ENCODE results near the gene GPR21.

Gene GPR21

DNA sequence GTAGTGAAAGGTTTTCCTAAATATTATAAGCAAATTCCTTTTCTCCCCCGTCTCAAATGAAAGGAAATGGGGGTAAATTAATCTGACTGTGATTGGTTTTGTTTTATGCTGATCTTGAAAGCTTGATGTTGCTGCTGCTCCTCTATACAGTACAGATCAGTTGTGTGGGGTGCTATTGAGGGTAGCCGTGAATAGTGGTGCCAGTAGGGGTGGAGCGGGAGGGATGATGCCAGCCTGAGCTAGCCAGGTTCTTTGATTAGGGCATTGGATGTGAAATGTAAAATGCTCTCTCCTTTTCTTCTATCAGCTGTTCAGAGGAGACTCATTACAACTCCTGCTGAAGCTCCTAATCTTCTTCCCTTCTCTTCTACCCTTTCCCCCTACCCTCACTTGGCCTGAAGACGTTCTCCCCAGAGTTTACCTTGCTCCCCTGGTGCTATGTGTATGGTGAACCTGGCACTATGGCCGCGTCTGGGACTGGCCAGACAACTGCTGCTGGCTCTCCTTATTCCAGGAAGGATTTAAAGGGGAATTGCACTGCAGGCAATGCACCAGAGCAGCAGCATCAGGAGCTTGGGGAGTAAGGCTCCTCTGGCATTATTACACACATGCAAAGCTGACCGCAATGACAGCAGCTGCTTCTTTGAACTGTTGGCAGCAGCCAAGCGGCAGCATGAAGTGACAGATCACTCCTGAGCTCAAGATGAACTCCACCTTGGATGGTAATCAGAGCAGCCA, 566 bp downstream of the GPR21 start:
- DNase-seq (ENCODE audit: low spot score) = no peak

DNA sequence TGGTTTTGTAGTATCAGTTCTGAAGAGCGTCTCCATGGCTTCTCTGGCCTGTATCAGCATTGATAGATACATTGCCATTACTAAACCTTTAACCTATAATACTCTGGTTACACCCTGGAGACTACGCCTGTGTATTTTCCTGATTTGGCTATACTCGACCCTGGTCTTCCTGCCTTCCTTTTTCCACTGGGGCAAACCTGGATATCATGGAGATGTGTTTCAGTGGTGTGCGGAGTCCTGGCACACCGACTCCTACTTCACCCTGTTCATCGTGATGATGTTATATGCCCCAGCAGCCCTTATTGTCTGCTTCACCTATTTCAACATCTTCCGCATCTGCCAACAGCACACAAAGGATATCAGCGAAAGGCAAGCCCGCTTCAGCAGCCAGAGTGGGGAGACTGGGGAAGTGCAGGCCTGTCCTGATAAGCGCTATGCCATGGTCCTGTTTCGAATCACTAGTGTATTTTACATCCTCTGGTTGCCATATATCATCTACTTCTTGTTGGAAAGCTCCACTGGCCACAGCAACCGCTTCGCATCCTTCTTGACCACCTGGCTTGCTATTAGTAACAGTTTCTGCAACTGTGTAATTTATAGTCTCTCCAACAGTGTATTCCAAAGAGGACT, 1.5 kb downstream of the GPR21 start:
- no peak for DNase-seq (ENCODE audit: low spot score)

DNA sequence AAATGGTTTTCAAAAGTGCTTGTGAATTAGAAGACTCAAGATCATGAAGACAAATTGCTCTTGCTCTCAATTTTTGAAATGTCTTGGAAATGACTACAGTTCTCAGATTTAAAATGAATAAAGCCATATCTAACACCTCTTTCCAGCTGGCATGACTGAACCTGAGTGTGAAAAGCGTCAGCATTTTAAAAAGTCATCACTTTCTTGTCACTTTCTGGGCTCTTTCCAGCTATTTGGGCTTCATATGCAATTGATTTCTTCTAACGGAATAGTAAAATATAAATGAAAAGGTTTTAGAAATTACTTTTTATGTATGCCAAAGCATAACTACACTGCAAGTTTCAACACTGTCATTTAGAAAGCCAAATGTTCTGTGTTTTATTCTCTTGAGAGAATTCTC, 2.3 kb downstream of the GPR21 start:
- DNase-seq (ENCODE audit: low spot score) = no peak

DNA sequence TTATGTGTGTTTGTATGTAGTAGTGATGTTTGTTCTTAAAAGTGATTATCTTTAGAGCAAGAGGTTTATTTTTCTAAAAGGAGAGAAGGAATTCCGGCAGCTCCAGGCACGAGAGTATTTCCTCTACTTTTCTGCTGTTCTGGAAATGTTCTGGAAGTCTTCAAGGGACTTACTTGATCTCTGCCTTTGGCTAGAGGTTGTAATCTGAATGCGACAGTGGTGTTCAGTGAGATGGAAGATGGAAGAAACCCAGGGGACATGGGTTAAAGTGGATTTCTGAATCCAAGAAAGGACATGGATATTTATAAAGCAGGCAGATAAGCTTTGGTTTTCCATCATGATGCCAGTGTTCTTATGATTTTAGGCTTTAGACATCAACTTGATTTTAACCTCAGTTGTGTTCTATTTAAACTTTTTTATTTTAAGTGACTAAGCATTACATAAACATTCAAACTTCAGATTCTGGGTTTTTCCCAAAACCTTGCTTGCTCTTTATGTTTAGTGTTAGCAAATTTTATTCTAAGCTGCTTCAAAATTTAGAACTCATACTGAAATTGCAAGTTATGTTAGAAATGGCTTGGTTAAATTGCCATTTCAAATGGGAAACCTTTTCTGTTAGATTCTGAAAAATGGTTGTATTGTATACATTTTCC, 3.6 kb downstream of the GPR21 start:
- no peak for DNase-seq (ENCODE audit: low spot score)

DNA sequence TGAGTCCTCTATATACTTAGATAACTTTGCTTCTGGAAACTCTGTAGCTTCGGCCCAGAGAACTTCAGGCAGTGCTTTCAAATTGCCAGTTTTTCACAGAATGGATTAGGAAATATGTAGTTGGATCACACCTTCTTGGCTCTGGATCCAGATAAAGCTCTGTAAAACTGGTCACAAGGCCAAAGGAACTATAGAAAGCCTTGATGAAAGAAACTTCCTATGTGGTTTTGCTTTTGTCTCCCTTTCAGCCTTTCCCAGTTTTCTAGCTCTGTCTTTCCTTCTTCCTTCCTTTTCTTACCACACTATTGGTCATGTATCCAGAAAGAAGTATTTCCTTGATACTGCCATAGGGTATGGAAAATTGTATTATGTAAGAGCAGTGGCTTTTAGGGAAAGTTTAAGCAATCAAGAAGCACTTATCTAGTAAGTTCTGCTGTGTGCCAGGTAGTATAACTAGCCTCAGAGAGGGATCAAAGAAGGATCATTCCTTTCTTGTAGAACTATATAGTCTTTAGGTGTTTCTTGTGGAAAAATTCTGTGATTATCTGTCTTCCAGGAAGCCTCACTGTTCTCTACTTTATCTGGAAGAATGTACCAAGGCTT, 6.3 kb downstream of the GPR21 start:
- no peak for DNase-seq (ENCODE audit: low spot score)

DNA sequence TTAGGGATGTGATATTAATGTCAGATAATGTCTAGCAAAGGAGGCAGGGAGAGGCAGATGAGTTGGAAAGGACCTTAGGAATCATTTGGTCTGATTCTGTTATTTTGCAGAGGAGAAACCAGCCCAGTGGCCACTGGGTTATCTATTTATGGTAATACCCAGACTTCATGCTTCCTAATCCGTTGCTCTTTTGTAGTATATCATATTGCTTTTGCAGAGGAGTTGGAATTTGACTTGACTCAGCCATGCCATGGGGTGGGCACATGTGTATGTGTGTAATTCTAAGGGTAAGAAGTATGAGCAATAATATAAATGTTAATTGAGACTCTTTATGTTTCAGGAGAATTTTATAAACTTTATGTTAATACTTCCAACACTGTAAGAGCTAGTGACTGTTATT, 7.3 kb downstream of the GPR21 start:
- no peak for DNase-seq (ENCODE audit: low spot score)

DNA sequence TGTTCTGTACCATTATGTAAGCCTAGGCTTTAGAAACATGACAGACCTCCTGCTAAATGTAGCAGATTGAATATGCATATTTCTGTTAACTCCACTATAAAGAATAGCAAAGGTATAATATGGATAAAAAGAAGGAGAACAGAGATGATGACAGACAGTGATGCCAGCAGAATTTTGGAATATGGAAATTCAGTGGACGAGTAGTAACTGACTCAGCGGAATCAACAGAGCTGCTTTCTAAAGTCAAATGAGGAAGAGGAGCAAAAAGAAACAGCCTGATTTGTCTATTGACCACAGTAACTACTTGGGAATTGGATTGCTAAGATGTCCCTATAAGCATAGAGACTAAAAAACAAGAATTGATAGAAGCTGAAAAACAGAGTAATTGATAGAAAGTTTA, 8.0 kb downstream of the GPR21 start:
- no peak for DNase-seq (ENCODE audit: low spot score)

DNA sequence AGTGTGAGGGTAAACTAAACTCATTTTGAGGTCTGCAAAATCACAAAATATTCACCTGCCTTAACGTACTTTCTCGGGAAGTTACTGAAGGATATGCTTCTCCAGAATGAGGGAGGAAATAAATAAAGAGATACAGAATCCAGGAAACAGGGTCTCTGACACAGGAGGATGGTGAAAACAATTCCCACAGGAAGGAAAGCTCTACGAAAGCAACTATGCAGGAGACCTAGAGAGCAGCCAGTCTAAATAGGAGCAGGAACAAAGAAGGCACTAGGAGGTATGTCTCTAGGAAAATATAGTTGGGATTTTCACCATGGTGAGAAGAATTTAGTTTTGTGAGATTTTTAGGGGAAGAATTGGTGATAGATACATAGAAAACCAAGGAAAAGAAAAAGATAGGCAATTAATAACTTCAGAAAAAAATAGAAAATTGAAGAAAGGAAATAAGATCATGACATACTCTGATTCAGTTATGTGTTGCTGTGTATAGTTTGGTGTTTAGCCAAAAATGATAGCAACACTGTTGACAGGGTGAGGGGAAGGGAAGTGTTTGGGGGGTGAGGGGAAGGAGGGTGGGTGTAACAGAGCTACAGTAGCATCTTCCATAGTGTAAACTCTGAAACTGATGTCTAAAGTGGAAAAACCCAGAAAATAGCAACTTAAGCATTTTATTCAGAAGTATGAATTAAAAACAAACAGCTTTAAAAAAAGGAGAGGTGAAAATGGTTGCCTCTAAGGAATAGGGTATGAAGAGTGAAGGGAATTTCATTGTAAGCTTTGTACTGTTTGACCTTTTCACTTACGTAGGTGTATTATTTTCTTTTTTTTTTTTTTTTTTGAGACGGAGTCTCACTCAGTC, 9.8 kb downstream of the GPR21 start:
- no peak for DNase-seq (ENCODE audit: low spot score)

DNA sequence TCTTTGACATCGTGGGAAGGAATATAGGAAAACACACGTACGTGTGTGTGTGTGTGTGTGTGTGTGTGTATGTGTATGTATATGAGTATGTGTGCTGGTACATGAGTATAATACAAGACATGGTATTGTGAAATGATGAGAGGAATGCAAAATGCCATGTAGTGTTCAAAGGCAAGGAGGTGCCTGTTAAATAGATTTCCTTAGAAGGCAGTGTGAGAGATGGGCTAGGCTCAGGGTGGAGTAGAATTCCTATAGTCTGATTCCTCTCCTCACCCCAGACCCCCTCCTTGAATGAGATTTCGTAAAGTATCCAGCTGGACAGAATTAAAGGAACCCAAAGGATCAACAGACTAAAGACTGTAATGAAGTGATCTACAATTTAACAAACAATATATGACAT, 11.1 kb downstream of the GPR21 start:
- DNase-seq (ENCODE audit: low spot score) = no peak

DNA sequence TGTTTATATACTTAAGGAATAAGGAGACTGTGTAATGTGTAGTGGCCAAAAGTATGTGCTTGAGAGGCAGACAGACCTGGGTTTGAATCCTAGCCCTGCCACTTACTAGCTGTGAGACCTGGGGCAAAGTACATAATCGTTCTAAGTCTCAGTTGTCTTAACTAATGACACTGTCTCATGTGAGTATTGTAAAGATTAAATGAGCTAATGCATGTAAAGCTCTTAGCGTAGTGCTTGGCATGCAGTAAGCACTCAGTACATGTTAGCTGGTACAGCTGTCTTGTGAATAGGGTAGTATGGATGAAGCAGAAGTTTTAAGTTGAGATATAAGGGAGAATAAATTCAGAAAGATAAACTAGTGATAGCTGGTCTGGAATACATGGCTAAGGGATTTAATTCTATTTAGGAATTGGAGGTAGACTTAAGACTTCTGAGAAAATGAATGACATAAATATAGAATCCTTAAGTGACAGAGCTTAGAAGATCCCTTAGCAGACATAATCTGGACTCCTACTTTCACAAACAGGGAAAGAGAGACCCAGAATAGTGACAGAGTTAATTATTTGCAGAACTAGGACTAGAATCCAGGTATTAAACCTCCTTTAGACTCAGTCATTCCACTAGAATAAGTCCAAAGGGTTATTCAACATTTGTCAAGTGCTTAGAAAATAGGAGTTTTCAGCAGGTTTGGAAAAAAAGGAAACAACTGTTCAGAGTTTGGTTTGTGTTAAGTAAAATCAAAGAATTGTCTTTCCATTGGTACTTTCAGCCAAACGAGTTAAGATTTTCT, 13.1 kb downstream of the GPR21 start:
- DNase-seq (ENCODE audit: low spot score) = no peak

DNA sequence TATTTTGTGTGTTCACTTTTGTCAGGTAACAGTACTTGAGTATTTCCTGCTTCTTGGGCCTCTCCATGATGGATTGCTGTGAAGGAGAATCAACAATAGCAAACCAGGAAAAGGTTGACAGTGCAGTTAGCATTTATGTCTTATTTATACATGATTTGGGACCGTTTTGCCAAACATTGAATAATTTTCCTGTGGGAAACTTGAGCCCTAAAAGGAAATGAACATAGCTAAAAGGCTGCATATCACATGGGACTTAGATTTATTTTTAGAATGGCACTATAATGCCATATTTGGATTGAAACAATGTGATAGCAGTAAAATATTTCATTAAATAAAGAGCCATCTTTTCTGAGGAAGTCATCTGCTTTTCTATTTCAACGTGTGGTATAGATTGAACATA, 15.3 kb downstream of the GPR21 start:
- DNase-seq (ENCODE audit: low spot score) = no peak

DNA sequence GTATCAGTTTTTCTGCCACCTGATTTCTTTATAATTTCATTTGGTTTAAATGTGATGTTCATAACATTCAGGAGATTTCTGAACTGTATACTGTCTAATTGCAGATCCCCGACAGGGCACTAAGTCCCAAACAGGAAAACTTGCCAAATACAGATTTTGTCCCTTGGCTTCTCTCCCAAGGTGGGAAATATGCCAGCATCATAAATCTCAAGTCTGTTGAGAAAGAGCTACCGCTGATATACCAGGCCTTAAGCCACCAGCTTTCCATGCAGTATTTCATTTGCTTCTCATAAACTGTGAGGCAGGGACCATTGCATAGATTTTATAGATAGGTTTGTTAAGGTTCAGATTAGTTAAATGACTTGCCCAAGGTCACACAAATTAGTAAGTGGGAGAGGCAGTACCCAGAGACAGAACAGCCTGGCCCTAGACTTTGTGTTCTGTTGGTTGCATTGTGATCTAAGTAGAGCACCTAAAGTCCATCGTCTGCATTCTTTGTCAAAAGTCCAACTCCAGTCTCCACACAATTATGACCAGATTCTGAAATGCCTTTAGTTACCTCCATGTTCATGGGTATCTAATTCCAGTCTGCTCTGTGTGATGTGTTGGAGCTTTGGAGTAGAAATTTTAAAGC, 16.2 kb downstream of the GPR21 start:
- no peak for DNase-seq (ENCODE audit: low spot score)

DNA sequence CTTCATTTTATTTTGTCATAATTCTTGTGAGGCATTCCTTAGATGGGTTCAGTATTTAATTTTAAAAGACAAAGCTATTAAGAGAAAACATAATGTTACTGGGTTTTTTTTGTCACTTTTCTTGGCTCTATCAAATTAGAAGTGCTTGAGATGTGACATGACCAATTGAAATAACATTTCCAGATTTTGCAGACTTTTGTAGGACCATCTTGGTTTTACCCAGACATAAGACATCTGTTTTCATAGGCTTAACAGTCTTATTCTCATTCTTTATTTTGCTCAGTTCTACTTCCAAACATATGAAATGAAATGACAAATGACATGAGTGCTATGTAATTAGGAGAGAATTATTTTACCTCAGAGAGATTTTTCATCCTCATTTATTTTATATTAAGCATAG, 19.6 kb downstream of the GPR21 start:
- DNase-seq (ENCODE audit: low spot score) = no peak

DNA sequence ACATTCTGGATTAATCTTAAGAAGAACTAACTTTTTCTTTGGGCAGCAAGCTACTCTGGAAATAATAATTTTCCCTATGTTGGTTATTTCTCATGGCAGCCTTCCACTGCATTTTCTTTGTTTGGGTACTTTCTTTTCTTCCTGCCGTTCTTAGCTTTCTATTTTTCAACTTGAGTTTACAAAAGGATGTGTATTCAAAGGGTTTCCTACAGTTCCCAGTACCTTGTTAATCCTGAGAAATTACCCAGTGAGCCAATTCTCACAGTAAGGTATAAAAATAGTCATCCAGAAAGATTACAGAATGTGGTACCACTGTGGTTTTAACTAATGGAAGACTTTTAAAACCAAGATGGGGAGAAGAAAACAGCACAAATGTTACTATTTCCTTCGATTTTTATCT, 20.2 kb downstream of the GPR21 start:
- no peak for DNase-seq (ENCODE audit: low spot score)

DNA sequence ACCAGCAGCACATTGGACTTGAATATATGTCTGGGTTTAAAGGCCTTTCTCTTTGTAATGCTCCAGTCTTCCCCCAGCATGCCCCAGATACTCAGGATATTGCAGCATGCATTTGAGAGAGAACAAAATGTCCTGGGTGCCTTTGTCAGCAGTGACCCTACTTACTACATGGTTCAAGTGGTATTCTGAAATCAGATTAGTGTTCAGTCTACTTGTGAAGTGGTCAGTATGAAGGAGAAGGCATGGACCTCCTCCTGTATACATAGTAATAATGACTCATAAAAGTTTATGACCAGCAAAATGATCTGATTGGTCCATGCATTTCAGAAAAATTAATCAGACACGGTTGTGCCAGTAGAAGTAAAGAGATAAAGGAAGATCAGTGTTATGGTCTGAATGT, 25.4 kb downstream of the GPR21 start:
- no peak for DNase-seq (ENCODE audit: low spot score)

DNA sequence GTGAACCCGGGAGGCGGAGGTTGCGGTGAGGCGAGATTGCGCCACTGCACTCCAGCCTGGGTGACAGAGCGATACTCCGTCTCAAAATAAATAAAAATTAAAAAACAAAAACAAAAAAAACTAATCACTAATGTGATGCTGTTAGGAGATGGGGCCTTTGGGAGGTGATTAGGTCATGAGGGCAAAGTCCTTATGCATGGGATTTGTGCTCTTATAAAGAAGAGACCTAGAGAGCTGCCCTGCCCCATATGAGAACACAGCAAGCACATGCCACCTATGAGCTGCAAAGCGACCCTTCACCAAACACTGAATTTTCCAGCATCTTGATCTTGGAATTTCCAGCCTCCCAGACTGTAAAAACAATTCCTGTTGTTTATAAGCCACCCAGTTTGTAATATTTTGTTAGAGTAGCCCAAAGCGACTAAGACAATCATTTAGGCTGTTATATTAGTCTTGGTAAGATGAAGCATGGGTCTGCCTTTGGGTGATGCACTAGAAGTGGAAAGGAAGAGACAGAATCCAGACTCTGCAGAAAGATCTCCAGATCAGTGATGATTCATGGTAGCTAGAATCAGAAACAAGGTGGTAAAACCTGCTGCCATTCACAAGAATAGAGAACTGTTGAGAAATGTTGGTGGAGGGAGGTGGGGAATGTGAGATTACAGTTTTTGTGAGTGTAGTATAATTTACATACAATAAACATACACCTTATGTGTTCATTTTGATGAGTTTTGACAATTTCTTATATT, 26.2 kb downstream of the GPR21 start:
- DNase-seq (ENCODE audit: low spot score) = no peak

DNA sequence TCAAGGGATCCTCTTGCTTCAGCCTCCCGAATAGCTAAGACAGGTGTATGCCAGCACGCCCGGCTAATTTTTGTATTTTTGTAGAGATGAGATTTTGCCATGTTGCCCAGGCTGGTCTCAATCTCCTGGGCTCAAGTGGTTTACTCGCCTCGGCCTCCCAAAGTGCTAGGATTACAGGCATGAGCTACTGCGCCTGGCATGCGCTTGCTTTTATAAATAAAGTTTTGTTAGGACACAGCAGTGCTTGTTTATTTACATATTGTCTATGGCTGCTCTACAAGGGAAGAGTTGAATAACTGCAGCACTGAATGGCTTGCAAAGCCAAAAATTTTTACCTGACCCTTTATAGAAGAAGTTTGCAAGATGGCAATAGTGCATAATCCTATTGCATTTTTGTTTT, 27.7 kb downstream of the GPR21 start:
- DNase-seq (ENCODE audit: low spot score) = no peak

DNA sequence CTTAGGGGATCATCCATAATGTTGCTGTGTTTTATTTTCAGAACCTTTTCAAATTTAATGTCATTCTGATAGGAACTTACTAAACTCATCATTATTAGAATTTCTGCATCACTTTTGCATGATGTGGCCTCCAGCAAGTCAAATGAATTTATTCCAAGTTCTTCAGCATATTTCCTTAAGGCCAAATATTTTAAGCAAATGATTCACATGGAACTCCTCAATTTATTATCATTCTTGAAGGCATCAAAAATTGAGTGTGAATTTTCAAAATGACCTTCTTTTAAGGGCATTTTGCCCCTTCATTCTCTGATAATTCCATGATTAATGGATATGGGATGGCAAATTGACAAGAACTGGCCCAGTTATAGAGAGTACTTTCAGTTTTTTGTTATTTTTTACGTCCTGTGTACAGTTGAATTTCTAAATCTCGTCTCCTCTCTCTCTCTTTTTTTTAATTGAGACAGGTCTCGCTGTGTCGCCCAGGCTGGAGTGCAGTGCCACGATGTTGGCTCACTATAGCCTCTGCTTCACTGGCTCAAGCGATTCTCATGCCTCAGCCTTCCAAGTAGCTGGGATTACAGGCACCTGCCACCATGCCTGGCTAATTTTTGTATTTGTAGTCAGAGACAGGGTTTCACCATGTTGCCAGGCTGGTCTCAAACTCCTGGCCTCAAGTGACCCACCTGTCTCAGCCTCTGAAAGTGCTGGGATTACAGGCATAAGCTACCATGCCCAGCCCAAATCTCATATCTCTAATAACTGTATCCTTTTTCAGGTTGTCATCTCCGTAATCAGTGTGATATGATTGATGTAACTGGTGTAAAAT, 29.1 kb downstream of the GPR21 start:
- no peak for DNase-seq (ENCODE audit: low spot score)

DNA sequence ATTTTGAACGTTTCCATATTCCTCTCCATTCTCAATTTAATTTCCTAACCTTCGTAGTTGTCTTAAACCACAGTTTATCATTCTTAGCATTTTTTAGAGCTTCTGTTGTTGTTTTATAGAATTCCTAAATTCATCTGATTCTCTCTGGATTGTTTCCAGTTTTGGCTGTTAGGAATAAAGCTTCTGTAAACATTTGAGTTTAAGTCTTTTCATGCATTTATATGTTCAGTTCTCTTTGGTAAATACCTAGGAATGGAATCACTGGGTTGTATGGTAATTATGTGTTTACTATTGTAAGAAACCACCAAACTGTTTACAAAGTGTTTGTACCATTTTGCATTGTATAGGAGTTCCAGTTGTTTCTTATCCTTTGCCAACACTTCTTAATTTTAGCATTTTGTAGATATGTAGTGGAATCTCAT, 29.7 kb downstream of the GPR21 start:
- DNase-seq (ENCODE audit: low spot score) = no peak

Measured in CD4-positive, alpha-beta T cell treated with Interleukin-15 for 4 hours (primary cell).